GM19351 (cell line): ENCODE data around the gene FGGY.
"Not testable (repeated sequence)": the region's sequence is repeated elsewhere in the genome, so short reads cannot be mapped to it uniquely, and the experiment has no call there.

Experiments
- ATAC-seq: cut with Tn5 transposase; IDR thresholded peaks from one replicate; pipeline ENCODE4 v1.9.1; 2021; ENCODE audit warnings: mild to moderate bottlenecking, moderate library complexity; ENCODE audit not compliant: unreplicated experiment

Gene FGGY

GRCh38 chr1:59346429-59346828 lies 49.5 kb downstream of the FGGY start:
- ATAC-seq, result no peak

GRCh38 chr1:59349101-59349500 lies 52.2 kb downstream of the FGGY start:
- ATAC-seq, result no peak

- ATAC-seq, result no peak
These were observed 53.6 kb downstream of the FGGY start for GRCh38 chr1:59350521-59350920.

GRCh38 chr1:59352065-59352464 lies 55.2 kb downstream of the FGGY start:
- no peak for ATAC-seq

- no peak for ATAC-seq
These were observed 56.6 kb downstream of the FGGY start for GRCh38 chr1:59353453-59353852.

GRCh38 chr1:59354239-59354638 lies 57.3 kb downstream of the FGGY start:
- not testable (repeated sequence) for ATAC-seq

- ATAC-seq, result peak; percentile 73
These were observed 57.9 kb downstream of the FGGY start for GRCh38 chr1:59354709-59355337.

GRCh38 chr1:59355361-59355760 lies 58.5 kb downstream of the FGGY start:
- ATAC-seq, result peak; percentile 66

- no peak for ATAC-seq
These were observed 59.7 kb downstream of the FGGY start for GRCh38 chr1:59356627-59357026.

- no peak for ATAC-seq
These were observed 60.9 kb downstream of the FGGY start for GRCh38 chr1:59357645-59358320.

GRCh38 chr1:59359325-59359724 lies 62.4 kb downstream of the FGGY start:
- no peak for ATAC-seq

GRCh38 chr1:59360170-59360569 lies 63.3 kb downstream of the FGGY start:
- ATAC-seq, result no peak

GRCh38 chr1:59360729-59361128 lies 63.8 kb downstream of the FGGY start:
- no peak for ATAC-seq

- no peak for ATAC-seq
These were observed 64.9 kb downstream of the FGGY start for GRCh38 chr1:59361766-59362165.

- ATAC-seq, result no peak
These were observed 67.1 kb downstream of the FGGY start for GRCh38 chr1:59364037-59364436.

- ATAC-seq, result no peak
These were observed 69.5 kb downstream of the FGGY start for GRCh38 chr1:59366346-59366745.

GRCh38 chr1:59367301-59368007 lies 70.6 kb downstream of the FGGY start:
- no peak for ATAC-seq

GRCh38 chr1:59368008-59368670 lies 71.2 kb downstream of the FGGY start:
- no peak for ATAC-seq

- no peak for ATAC-seq
These were observed 78.7 kb downstream of the FGGY start for GRCh38 chr1:59375321-59376220.

- no peak for ATAC-seq
These were observed 80.5 kb downstream of the FGGY start for GRCh38 chr1:59377350-59377904.
